HG03469 (cell line): ENCODE results near the gene PSEN2.
A peak's percentile ranks its signal among the peaks of the same experiment; 100 is the strongest.
"Not testable (repeated sequence)": the region's sequence is repeated elsewhere in the genome, so short reads cannot be mapped to it uniquely, and the experiment has no call there.

Experiments used
- ATAC-seq: cut with Tn5 transposase; IDR thresholded peaks from one replicate; pipeline ENCODE4 v1.9.1; 2021; ENCODE audit warnings: mild to moderate bottlenecking, moderate library complexity, moderate number of reproducible peaks; ENCODE audit not compliant: unreplicated experiment

PSEN2 gene

DNA sequence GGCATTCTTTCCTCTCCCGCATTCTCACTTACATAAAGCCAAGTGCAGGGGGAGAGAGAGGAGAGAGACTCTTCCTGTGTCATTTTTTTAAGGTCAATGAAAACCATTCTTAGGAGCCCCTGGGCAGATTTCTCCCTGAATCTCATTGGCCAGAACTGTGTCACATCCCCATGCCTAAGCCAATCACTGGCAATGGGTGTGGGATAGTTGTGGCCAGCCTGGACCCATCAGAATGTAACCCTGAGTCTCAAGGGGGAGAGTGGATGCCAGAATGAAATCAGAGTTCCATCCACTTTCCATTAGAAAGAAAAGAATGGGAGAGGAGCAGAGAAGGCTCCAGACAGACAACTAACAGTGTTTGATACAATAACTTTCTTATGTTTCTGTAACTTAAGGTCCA, 38.5 kb downstream of the PSEN2 start:
- ATAC-seq: no peak

DNA sequence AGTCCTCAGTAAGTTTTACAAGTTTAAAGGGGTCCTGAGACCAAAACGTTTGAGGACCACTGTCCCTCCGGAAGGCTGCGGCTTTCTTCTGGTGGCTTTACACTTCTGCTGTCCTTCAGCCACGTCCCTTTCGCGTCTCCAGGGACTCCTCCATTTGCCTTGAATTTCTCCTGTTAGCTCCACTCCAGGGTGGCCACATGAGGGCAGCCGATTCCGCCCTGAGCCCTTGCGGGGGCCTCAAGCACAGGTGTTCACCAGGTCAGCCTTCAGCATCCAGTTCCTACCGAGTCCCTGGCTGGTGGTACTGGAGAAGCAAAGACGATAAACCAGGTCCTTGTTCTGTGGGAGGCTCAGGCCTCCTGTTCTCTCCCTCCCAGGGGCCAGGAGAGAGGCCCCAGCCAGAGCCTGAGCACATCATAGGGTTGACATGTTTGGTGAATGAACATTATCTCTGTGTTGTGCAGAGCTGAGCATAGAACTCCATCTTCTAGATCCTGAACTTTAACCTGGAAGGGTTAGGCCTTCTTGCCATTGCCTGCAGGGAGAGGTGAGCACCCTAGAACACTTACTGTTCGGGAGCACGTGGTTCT, 42.3 kb downstream of the PSEN2 start:
- no peak for ATAC-seq

DNA sequence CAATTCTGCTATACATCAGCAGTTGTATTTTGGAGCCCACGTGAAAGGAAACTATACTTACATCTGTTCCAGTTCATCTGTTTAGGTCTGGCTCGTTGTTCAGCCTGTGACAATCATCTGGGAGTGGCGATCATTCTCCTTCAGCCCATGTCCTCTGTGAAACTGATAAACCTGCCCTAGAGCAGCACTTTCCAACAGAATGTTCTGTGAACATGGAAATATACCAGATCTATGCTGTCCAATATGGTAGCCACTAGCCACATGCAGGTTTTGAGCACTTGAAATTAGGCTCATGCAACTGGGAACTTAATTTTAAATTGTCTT, 45.2 kb downstream of the PSEN2 start:
- no peak for ATAC-seq

DNA sequence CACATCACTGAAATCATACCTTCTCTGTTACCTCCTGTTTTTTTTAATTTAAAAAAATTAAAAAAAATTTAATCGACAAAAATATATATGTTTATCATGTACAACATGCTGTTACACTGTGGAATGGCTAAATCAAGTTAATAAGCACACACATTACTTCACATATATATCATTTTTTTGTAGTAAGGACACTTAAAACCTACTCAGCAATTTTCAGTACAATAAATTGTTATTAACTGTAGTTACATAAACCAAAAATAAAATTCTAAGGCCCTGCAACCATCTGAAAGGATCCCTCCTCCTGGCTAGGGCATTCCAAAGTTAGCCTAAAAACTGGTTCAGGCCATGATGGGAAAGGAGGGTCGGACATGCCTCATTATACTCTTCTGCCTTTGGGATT, 46.1 kb downstream of the PSEN2 start:
- no peak for ATAC-seq

DNA sequence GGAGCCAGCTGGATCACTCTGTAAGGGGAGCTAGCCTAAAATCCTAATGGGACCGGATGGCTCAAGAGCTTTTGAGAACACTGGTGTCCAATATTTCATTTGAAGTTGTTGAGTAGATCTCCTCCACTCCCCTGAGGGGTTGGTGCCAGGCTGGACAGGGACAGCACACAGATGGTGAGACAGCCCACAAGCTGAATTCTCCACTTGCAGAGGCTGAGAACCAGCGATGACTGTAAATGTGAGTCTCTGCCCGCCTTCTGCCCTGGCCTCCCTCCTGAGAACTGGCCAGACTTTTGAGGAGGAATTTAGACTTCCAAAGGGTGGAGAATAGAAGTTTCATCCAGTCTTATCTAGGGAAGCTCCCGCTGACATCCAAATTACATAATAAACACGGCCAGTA, 49.2 kb downstream of the PSEN2 start:
- no peak for ATAC-seq

DNA sequence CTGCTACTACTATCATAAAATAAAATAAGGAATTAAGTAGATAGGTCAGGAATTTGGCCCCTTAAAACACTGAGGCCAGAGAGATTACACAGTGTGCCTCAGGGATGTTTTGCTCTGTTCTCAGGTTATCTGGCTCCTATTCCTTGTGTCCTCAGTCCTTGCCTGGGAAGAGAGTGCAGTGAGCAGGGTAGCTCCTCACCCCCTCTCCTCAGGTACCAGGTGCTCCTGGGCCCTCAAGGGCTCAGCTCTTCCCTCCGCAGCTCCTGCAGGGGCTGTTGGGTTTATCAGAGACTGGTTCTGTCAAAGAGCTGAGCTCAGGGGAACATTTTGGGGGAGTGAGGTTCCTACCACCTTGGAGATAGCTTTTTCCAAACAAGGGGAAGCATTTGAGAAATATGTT, 49.6 kb downstream of the PSEN2 start:
- no peak for ATAC-seq

DNA sequence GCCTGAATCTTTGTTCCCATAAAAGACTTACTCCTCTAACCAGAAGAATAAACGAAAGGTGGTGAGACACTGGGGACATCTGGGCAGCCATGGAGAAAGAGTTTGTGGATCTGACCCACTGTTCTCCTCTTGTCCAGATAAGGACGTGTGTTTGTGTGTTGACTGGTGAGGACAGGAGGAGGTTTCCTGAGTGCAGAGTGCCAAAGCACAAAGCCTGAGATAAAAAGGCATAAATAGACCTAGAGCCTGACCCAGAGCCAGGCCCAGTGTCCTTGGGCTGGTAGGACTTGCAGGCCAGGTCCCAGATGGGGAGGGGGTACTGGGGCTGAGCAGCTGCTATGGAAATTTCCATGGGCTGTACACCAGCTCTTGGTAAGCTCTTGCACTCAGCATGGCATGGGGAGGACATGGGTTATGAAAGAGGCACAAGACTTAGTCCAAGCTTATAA, 50.1 kb downstream of the PSEN2 start:
- ATAC-seq: no peak

DNA sequence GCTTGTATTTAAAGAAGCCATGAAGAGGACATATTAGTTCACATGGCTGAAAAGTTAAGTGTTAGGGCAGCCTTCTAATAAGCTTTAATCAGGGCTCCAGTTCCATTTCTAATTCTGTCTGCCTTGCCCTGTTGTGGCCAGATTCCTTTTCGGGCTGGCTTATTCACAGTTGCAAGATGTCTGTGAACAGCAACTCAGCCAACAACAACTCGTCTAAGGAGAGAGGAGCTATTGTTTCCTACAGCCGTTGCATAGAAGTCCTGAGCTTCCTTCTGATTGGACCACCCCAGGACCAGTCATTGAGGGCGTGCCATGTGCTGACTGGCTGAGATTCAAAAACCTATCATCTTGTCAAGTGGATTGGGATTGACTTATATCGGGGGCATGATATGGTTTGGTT, 51.1 kb downstream of the PSEN2 start:
- ATAC-seq: no peak

DNA sequence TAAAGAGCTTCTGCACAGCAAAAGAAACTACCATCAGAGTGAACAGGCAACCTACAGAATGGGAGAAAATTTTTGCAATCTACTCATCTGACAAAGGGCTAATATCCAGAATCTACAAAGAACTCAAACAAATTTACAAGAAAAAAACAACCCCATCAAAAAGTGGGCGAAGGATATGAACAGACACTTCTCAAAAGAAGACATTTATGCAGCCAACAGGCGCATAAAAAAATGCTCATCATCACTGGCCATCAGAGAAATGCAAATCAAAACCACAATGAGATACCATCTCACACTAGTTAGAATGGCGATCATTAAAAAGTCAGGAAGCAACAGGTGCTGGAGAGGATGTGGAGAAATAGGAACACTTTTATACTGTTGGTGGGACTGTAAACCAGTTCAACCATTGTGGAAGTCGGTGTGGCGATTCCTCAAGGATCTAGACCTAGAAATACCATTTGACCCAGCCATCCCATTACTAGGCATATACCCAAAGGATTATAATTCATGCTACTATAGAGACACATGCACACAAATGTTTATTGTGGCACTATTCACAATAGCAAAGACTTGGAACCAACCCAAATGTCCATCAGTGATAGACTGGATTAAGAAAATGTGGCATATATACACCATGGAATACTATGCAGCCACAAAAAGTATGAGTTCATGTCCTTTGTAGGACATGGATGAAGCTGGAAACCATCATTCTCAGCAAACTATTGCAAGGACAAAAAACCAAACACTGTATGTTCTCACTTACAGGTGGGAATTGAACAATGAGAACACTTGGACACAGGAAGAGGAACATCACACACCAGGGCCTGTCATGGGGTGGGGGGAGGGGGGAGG, 59.1 kb downstream of the PSEN2 start:
- ATAC-seq: not testable (repeated sequence)

DNA sequence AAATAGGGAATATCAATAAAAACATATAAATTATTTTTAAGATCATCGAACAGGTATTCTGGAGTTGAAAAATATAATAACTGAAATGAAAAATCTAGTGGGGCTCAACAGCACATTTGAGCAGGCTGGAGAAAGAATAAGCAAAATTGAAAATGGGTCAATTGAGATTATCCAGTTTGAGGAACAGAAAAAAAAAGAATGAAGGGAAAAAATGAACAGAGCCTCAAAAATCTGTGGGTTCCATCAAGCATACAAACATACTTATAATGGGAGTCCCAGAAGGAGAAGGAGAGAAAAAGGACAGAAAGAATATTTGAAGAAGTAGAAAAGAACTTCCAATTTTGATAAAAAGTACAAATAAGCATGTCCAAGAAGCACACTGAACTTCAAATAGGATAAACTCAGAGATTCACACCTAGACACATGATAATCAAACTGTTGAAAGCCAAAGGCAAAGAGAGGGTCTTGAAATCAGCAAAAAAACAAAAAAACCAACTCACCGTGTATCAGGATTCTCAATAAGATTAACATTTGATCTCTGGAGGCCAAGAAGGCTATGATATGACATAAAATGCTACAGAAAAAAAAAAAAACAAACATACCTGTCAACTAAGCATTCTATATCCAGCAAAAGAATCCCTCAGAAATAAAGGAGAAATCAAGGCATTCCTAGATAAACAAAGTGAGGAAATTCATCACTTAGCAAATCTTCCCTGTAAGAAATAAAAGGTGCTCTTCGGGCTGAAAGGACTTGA, 64.2 kb downstream of the PSEN2 start:
- no peak for ATAC-seq

DNA sequence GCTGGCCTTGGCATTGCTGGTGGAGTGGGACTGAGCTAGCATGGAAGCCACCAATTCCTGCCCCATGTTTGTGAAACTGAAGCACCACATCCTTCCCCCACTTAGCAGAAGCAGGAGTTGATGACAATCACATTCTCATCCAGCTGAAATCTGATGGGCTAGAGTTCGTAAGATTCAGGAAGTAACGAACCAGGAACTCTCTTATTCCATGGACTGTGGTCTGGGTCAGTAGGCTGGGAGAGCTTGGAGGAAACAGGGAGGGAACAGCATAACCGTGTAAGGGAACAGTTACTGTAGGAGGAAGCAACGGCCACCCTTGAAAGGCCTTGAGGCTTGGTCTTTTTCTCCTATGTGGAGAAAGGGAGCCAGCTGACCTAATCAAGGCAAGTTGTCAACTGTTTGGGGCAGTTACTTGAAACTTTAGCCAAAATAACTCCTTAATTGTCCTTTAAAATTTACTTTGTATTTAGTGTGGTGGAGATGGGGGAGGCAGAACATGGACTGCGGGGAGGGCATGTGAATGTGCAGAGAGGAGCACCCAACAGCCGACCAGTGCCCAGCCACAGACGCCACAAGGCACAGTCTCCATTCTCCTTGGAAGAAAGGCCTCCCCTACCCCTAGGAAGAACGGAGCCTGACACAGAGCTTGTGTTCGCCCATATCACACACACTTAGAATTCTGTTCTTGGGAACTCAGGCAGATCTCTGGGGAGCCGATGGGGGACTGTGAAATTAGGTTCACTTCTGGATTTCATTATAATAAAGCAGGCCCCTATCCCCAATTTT, 67.7 kb downstream of the PSEN2 start:
- no peak for ATAC-seq

DNA sequence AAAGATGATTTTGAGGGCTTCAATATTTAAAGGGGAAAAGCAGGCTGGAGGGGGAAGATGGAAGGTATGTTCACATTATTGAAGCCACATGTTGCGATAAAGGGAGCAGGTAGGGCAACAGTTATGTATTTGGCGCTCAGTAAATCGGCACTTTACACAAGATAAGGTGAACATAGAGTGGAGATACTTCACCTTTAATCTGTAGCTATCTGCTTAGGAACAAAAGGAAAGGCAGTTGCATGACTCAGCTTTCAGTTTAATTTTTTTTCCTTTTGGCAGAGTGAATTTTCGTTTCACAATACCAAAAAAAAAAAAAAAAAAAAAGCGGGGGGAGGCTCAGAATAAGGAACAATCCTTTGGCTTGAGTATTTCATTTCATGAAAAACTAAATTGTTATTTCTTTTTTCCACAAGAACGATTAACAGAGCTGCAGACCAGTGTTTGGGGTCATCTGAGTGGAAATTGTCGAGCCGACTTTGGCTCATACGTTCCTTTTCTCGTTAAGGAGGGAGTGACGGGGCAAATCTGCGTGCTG, 68.6 kb downstream of the PSEN2 start:
- ATAC-seq: no peak

DNA sequence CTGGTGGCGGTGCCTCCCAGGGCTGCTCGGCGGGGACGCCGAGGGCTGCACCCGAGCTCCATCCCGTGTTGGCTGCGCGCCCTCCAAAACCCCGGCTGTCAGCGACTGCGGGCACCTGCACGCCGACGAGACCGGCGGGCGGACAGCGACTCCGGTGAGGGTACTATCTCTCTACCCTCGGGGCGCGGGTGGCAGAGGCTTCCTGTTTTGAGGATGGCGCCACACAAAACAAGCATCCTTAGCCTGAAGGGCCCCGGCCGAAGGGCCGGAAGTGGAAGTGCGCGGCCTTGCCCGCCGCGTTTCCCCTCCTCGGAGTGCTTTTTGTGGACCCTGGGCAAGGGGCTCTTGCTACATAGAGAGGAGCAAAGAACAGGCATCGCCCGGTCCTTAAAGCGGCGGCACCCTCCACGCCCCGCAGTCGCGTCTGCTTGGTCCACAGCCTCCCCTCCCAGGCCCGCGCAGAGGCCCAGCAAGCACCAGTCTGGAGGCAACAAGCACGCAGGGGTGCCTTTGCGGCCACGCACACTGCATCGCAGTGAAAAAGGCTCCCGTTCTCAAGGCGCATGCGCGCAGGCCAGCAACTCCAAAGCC, 69.1 kb downstream of the PSEN2 start:
- ATAC-seq: peak; percentile 15

DNA sequence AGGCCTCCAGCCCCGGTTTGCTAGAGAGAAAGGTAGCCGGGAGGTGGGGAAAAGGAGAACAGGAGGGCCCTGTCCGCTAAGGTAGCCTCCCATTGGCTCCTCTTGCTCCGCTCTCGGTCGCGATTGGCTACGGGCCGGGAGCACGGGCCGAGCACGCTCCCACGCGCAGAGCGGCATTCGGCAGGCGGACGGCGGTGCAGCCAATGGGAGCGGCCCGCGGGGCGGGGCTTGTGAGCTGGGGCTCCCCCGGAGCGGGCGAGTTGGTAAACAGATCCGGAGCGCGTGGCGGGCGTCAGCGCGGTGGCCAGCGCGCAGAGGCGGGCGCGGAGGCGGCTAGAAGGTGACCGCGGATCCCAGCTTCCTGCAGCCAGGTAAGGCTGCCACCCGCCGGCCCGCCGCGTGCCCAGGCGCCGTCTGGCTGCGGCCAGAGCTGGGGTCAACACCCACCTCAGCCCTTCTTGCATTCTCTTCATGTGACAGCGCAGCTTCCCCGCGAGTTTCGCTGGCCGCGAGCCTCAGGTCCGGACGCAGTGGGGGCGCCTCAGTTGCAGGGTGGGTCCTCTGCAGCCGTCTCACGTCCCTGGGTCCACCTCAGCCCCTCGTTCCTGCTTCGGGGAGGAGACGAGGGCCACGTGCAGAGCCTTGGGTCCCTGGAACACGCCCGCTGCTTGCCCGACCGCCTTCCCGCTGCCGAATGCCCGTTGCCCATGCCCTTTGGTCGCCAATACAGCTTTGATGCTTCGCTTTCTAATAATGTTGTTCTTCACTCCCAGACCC, 69.8 kb downstream of the PSEN2 start, which contains the start of gene COQ8A:
TSS of gene COQ8A (plus strand) at position 266 of the 777 bp plus-strand sequence. CDS start 21,092 bp downstream, outside the sequence.
- peak; percentile 97 for ATAC-seq

DNA sequence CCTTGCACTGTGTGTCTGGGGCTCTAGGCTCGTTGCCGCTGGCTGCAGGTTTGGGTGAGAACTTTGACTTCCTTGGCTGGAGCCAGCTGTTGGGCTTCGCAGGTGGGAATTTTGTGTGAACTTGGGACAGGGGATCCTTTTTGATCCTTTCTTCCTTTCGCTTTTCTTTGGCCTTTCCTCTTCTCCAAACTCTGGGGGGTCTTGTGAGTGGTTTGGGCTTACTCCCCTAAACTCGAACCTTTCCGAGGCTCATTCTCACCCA, 70.3 kb downstream of the PSEN2 start:
- no peak for ATAC-seq

DNA sequence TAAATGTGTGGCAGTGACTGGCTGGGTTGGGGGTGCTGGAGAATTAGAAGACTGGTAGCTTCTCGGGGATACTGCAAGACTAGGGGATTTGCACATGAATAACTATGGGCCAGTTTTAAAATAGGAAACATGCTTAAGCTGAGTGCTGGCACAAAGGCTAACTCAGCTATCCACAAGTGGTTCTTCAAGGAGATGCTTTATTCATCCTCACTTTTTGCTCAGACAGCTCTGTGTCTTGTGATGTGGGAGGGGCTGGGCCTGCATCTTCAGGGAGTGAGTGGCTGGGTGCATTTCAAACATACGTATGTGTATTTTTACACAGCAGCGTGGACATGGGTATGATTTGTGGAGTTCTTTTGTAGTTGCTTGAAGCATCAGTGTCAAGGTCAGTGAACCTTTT, 72.0 kb downstream of the PSEN2 start:
- no peak for ATAC-seq

DNA sequence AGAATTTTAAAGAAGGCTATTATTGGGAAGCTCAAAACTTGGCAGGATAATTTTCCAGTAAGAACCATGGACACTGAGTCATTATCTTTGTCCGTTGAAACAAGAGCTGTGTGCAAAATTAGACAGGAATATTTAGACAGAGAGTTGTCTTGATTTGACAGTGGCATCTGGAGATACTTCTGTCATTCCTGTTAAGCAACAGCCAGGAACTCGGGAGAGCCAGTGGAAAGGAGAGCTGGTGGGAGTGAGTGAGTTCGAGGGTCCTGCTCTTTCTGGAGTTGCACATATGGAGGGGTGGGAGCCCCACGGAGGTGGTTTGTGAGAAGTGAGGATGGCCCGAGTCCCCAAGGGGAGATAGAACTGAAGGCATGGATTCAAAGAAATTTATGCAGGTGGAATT, 72.7 kb downstream of the PSEN2 start:
- no peak for ATAC-seq

DNA sequence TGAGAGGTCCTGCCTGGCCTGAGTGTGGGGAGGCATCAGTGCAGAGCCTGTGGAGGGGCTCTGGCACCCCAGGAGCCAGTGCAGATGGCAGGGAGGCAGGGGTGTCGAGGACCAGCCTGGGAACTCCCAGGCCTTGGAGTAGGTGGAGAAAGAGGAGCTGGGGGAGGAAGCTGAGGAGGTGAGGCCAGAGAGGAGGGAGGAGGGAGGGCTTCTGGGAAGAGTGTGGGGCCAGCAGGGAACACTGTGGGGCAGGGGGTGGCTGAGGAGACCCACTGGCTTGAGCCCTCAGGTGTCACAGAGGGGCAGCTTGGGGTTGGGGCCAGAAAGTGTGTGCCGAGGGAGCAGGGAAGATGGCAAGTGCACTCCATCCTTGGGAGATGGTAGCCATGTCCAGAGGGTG, 73.5 kb downstream of the PSEN2 start:
- ATAC-seq: no peak

DNA sequence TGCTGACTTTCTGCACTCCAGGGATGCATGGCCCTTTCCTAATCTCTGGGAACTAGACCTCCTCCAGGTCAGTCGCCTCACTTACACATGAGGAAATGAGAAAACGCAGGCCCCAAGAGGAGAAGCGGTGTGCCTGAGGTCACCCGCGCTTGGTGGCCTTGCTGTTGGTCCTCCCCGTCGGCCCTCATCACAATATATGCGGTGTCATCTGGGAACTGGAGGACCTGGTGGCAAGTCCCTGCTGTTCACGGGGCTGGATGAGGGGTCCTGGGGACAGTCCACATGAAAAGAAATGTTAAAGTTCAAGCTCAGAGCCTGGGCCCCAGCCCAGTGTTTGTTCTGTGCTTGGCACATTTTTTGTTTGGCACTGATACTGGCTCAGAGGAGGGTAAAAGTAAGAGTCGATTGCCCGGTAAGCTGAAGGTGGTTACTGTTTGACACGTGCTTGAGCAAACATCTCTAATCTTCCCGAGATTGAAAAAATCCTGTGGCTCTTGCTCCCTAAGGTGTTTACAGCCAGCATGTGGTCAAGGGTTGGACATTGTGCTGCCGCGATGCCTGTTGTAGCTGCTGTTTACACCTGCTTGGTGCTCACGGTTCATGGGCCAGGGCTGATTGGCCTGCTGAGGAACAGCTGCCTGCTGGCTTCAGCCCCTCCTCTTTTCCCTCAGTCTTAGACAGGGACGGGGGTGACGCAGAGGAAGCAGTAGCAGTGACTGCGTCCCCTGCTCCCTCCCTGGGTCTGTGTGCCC, 74.9 kb downstream of the PSEN2 start:
- no peak for ATAC-seq
